ENCODE data around the gene APOC3. TPM values are rescaled to one million over a fixed set of nuclear protein-coding genes. Genes with fewer than 3 reads are reported as not detected.

The APOC3 gene
- total and polyA plus RNA-seq, 12 donors: 0.12 to 0.64 TPM; not detected in 10

DNA sequence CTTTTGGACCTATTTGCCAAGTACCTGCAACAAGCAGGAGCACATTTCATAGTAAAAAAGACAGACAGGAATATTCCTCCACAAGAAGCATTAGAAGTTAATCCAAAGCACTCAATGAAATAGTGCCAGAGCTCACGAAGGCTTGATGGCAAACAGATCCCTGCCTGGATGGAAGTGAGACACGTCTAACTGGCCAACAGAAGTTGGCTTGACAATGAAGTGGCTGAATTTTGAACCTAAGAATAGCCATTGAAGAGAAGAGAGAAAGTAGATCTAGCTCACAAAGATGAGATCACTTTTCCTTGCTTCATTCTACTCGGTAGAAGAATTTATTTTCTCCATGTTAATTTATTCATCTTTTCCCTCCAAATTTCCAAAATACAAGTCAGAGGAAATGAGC, 38.4 kb downstream of the APOC3 start:
- Histone ChIP-seq H3K27ac (peak overlapping the region in 7 of 10 donors; percentile 61 to 73 (median 70)), H3K4me3 (no peak overlapping the region), H3K27me3 (no peaks in the 10 kb centered on the region), H3K9me3 (no peaks in the 10 kb centered on the region), H3K4me1 (peaks cover 0 to 81% (median 34%) of the 10 kb centered on the region in 9 donors), H3K36me3 (peaks cover 0 to 100% (median 30%) of the 10 kb centered on the region in 9 donors)
- peak in 7 of 8 donors; percentile 31 to 69 (median 61) for ATAC-seq
- 48 to 62% methylated on average over 3 of the region's 3 CpGs for WGBS, 2 donors
- TF ChIP-seq, protein P1, sequence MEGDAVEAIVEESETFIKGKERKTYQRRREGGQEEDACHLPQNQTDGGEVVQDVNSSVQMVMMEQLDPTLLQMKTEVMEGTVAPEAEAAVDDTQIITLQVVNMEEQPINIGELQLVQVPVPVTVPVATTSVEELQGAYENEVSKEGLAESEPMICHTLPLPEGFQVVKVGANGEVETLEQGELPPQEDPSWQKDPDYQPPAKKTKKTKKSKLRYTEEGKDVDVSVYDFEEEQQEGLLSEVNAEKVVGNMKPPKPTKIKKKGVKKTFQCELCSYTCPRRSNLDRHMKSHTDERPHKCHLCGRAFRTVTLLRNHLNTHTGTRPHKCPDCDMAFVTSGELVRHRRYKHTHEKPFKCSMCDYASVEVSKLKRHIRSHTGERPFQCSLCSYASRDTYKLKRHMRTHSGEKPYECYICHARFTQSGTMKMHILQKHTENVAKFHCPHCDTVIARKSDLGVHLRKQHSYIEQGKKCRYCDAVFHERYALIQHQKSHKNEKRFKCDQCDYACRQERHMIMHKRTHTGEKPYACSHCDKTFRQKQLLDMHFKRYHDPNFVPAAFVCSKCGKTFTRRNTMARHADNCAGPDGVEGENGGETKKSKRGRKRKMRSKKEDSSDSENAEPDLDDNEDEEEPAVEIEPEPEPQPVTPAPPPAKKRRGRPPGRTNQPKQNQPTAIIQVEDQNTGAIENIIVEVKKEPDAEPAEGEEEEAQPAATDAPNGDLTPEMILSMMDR (IDR thresholded peaks at IDR 0.05): no peak
- no peak for DNase-seq
- intact Hi-C loops (cut with DNase I): loop anchor here in 1 of 10 donors (10.0 kb wide), 1 partner anchor 357 kb away; no protein-coding TSS in a partner anchor

DNA sequence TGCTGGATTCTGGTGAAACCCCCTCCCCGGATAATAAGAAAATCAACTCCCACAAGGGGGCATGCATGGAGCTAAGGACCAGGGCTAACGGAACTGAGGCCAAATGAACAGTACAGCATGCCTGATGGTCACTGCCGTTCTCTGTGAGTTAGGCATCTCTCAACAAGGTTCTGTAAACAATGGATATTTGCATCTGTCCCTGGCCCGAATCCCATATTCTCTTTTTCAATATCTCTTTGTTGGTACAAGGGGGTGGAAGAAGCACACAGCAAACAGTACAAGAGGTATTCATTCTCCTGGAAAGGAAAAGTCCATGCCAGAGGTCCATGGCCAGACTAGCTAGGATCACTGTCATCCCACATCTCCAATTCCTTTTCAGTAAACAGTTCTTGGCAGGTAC, 39.9 kb downstream of the APOC3 start:
- Histone ChIP-seq H3K36me3 (peaks cover 0 to 99% (median 30%) of the 10 kb centered on the region in 9 donors), H3K27ac (peak overlapping the region in 2 of 10 donors; percentile 1 to 67), H3K9me3 (no peaks in the 10 kb centered on the region), H3K4me3 (no peak overlapping the region), H3K4me1 (peaks cover 0 to 92% (median 42%) of the 10 kb centered on the region in 9 donors), H3K27me3 (no peaks in the 10 kb centered on the region)
- DNase-seq (no peak), ATAC-seq (no peak)
- 89 to 91% methylated on average over 4 of the region's 4 CpGs for WGBS, 2 donors
- TF ChIP-seq, protein P1 (IDR thresholded peaks at IDR 0.05): no peak
- intact Hi-C loops (cut with DNase I): loop anchor here in 6 of 10 donors (5.0 to 10.0 kb wide), 4 partner anchors 32 to 363 kb away; partner anchors contain the start of genes APOA1 (in 1 of the 6), PCSK7 (in 1 of the 6) and RNF214 (in 1 of the 6)

DNA sequence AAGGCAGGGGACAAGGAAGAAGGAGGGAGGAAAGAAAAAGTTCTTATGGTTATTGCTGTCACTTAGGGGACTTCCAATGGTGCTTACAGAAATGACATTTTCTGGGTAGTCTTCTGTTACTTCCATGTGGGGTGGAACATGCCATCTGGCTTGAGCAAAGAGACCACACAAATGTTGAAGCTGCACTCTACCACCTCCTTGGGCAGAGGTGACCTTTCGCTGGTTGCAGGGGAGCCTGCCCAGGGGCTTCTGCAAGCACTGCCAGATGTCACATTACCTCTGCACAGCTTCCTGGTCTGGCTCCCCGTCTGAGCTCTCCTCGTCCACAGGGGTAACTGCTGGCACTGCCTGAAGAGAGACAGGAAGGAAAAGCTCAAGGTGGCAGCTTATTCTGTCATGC, 40.3 kb downstream of the APOC3 start:
- 44 to 63% methylated on average over 3 of the region's 3 CpGs for WGBS, 2 donors
- ATAC-seq (no peak), DNase-seq (no peak)
- no peaks in the 10 kb centered on the region for H3K27me3 ChIP-seq
- H3K27ac ChIP-seq: peak overlapping the region in 4 of 10 donors; percentile 1 to 67 (median 33)
- TF ChIP-seq, protein P1 (IDR thresholded peaks at IDR 0.05): no peak
- intact Hi-C loops (cut with DNase I): loop anchor here in 5 of 10 donors (5.0 to 10.0 kb wide), 4 partner anchors 33 to 362 kb away; partner anchors contain the start of genes APOA1 (in 1 of the 5), PCSK7 (in 1 of the 5) and RNF214 (in 1 of the 5)
- no peaks in the 10 kb centered on the region for H3K9me3 ChIP-seq
- H3K36me3 ChIP-seq: peaks cover 0 to 99% (median 30%) of the 10 kb centered on the region in 9 donors
- H3K4me3 ChIP-seq: no peak overlapping the region
- H3K4me1 ChIP-seq: peaks cover 0 to 92% (median 37%) of the 10 kb centered on the region in 9 donors

DNA sequence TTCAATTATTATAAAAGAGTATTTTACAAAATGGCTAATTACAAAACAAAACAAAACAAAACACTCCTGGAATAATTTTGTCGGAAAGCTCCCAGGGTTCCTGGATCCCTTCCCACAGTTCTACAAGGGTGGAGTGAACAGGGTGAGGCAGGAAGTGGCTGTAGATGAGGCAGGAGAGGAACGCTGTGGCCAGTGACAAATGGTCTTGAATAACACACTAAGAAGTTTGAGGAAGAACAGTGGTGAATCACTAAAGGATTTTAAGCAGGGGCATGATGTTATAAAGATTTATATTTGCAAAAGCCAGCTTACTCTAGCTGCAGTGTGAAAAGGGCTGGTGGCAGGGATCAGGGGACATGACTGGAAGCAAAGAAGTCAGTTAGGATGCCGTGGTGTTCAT, 41.5 kb downstream of the APOC3 start:
- 42 to 55% methylated on average over 3 of the region's 3 CpGs for WGBS, 2 donors
- TF ChIP-seq, protein P1 (IDR thresholded peaks at IDR 0.05): no peak
- Histone ChIP-seq H3K36me3 (peaks cover 0 to 99% (median 30%) of the 10 kb centered on the region in 9 donors), H3K9me3 (no peaks in the 10 kb centered on the region), H3K4me1 (peaks cover 0 to 89% (median 30%) of the 10 kb centered on the region in 9 donors), H3K27ac (peak overlapping the region in 9 of 10 donors; percentile 9 to 73 (median 58)), H3K4me3 (no peak overlapping the region), H3K27me3 (no peaks in the 10 kb centered on the region)
- peak in 6 of 8 donors; percentile 40 to 75 (median 51) for ATAC-seq
- peak in 1 of 2 donors; percentile 44 for DNase-seq
- intact Hi-C loops (cut with DNase I): loop anchor here in 5 of 10 donors (5.0 to 10.0 kb wide), 4 partner anchors 34 to 361 kb away; partner anchors contain the start of genes APOA1 (in 1 of the 5), PCSK7 (in 1 of the 5) and RNF214 (in 1 of the 5)

Measured in heart right ventricle (tissue), 16 donors.